Heart left ventricle (tissue), 16 donors: ENCODE measurements around the gene CR1L. TPM values are rescaled to one million over a fixed set of nuclear protein-coding genes. Genes with fewer than 3 reads are reported as not detected.
"Not testable (repeated sequence)": the region's sequence is repeated elsewhere in the genome, so short reads cannot be mapped to it uniquely, and the experiment has no call there.

Experiments used
- ATAC-seq, 4 donors: fragments of 200-7000 bp; cut with Tn5 transposase; one replicate each; pipeline ENCODE4 v1.9.1; 2020 to 2022; ENCODE audit warnings: moderate library complexity in 4 of 4, mild to moderate bottlenecking in 3 of 4, moderate number of reproducible peaks in 1 of 4
- DNase-seq, 5 donors: peaks; one replicate each; pipeline ENCODE4 v3.0.0-alpha.2; 2020
- H3K27ac ChIP-seq, 12 donors: fragments of 200-600 bp; sonication (generic) in 4 of 12; one replicate each; pipeline versions ENCODE4 v1.5.0 to v1.8.0; 2016 to 2022; ENCODE audit warnings: mild to moderate bottlenecking in 2 of 12
- H3K27me3 ChIP-seq, 9 donors: fragments of 200-600 bp; sonication (generic) in 2 of 9; one replicate each; pipeline versions ENCODE4 v1.5.1 to v1.8.0; 2016 to 2022; ENCODE audit warnings: mild to moderate bottlenecking in 3 of 9
- H3K36me3 ChIP-seq, 9 donors: fragments of 200-600 bp; sonication (generic) in 2 of 9; one replicate each; pipeline versions ENCODE4 v1.5.0 to v1.8.0; 2018 to 2022; ENCODE audit warnings: mild to moderate bottlenecking in 2 of 9
- H3K4me1 ChIP-seq, 12 donors: fragments of 200-600 bp; sonication (generic) in 4 of 12; one replicate each; pipeline versions ENCODE4 v1.5.0 to v1.8.0; 2016 to 2022; ENCODE audit warnings: mild to moderate bottlenecking in 3 of 12
- H3K4me3 ChIP-seq, 12 donors: fragments of 200-600 bp; sonication (generic) in 4 of 12; one replicate each; pipeline versions ENCODE4 v1.5.0 to v1.8.0; 2017 to 2022; ENCODE audit warnings: mild to moderate bottlenecking in 9 of 12, moderate library complexity in 4 of 12
- H3K9me3 ChIP-seq, 12 donors: fragments of 200-600 bp; sonication (generic) in 4 of 12; one replicate each; pipeline versions ENCODE4 v1.5.0 to v1.8.0; 2016 to 2022; ENCODE audit warnings: mild to moderate bottlenecking in 1 of 12
- CTCF ChIP-seq, 12 donors: fragments of 200-600 bp; sonication (generic) in 4 of 12; IDR thresholded peaks; one replicate each; pipeline versions ENCODE4 v1.5.0 to v1.8.0; 2018 to 2022; ENCODE audit warnings: antibody characterized with exemption in 12 of 12, mild to moderate bottlenecking in 5 of 12
- POLR2A ChIP-seq, 2 donors: fragments of 450-650 bp; IDR thresholded peaks; one replicate each; pipeline ENCODE4 v1.6.1; 2017; ENCODE audit warnings: antibody characterized with exemption in 2 of 2, mild to moderate bottlenecking in 2 of 2, moderate library complexity in 2 of 2
- WGBS, 4 donors: extraction: QIAGEN DNeasy Blood & Tissue Kit in 2 of 4; methylation state at CpG; one replicate each; pipeline versions ENCODE4 v1.1.5 to v1.1.7; 2013 to 2018; 5-methylcytosine and 5-hydroxymethylcytosine counted together
- intact Hi-C, 10 donors: fragments of 100-400 bp; cut with DNase I; formaldehyde crosslinking; loops; one replicate each; pipeline versions ENCODE4 v1.11.1 to v1.14.2; 2022
- polyA plus RNA-seq, 2 donors: library from polyadenylated mRNA; stranded (reverse); fragments of 200-250 nt; gene quantifications; one replicate each; pipeline ENCODE4 v1.2.3, GENCODE V29; 2013
- total RNA-seq, 9 donors: library from RNA; depleted of rRNA in 2 of 9; stranded (reverse); fragments of >200 nt in 2 of 9; fragmentation: NEBNext Ultra II Directional in 3 of 9; extraction: Animal tissue kit (Norgen Biotek cat#: 25700) in 3 of 9; gene quantifications; one replicate each; pipeline versions ENCODE4 v1.1.0 to v1.2.4, GENCODE V29; 2016 to 2023
- donor health status: ischemic (EF 13 %, LVEDD 7.1; RV severe dilation, severe dysfunction).
- donor health status: healthy with polysubstance abuse.
- donor health status: DM: no; HTN: yes; CAD: no.
- donor health status: DM: no; HTN: no; CAD: no.
- donor health status: ischemic (EF 25% LVEDD 6.9; RV normal size, moderate dysfunction).
- donor health status: ischemic (EF 25% LVEDD 5.7; RV mildly dilated, moderate dysfunction).
- donor health status: healthy.
- donor health status: DM: yes; HTN: yes; CAD: no.
- donor health status: ischemic (EF 35%, LVEDD 5.7; RV mildly dilated, moderate dysfunction).
- donor health status: nonischemic (EF 11% LVEDD 7.7; RV severe dilation, severe dysfunction).
- donor health status: DM: yes; HTN: yes; CAD: no.
- donor health status: PGD.
- donor health status: ischemic (EF 29% LVEDD 5.4; RV normal size, mild dysfunction).
- donor health status: nonischemic (EF 23%, LVEDD 6.1; RV moderate dilation, normal function).

The CR1L gene
- total and polyA plus RNA-seq, 11 donors, result 0.41 to 1.1 TPM; not detected in 9

DNA sequence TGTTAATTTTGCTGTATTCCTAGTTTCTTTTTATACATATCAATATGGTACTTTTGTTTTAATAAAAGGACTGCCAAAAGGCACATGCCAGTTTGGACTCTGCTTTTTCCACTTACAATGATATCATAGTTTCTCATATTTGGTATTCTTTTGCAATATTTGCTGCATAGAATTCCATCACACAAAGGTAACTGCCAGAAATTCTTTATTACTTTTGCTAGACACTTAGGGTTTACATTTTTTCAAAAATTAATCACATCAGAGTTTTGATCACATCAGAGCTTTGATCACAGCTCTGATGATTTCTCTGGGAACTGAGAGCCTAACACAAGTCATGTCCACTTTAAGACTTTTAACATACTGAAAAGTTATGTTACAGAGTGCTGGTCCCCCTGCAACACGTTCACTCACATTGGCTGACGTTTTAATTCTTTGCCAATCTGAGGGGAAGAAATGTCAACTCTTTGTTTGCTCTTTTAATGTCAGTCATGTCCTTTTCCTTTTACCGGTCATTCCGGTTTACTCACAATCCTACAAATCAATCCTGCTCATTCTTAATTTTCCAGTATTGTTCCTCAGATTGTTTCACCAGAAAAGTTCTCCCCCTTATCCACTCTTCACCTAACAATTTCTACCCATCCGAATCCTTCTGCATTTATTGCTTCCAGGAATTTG is 105.8 kb downstream of the CR1L start:
- ATAC-seq (no peak), DNase-seq (no peak)
- TF ChIP-seq POLR2A (IDR thresholded peaks at IDR 0.05) (no peak), CTCF (IDR thresholded peaks at IDR 0.05) (no peak)
- H3K36me3 ChIP-seq, result no peaks in the 10 kb centered on the region
- 26 to 37% (median 32%) methylated on average over 5 of the region's 5 CpGs for WGBS, 4 donors
- peaks cover 0 to 60% (median 47%) of the 10 kb centered on the region in 12 donors for H3K4me1 ChIP-seq
- intact Hi-C loops, result no loop called here
- H3K9me3 ChIP-seq, result no peaks in the 10 kb centered on the region
- peak overlapping the region; percentile 74 to 96 (median 90) for H3K27ac ChIP-seq
- peak overlapping the region; percentile 19 to 94 (median 82) for H3K4me3 ChIP-seq
- H3K27me3 ChIP-seq, result no peaks in the 10 kb centered on the region

GRCh38 chr1:207751463-207751789 is 106.5 kb downstream of the CR1L start:
- 4 to 9% (median 5%) methylated on average over 7 of the region's 7 CpGs for WGBS, 4 donors
- H3K9me3 ChIP-seq, ATAC-seq, H3K27me3 ChIP-seq, DNase-seq, H3K36me3 ChIP-seq, intact Hi-C loops: not testable (repeated sequence)
- H3K27ac ChIP-seq, result peak overlapping the region; percentile 74 to 96 (median 90)
- H3K4me3 ChIP-seq, result peak overlapping the region; percentile 19 to 94 (median 82)
- peaks cover 0 to 66% (median 49%) of the 10 kb centered on the region in 12 donors for H3K4me1 ChIP-seq

- TF ChIP-seq POLR2A (IDR thresholded peaks at IDR 0.05) (peak; percentile 62 to 95), CTCF (IDR thresholded peaks at IDR 0.05) (no peak)
- DNase-seq, result peak; percentile 97 to 99 (median 98)
- H3K4me3 ChIP-seq, result peak within 1 kb of the TSS; percentile 48 to 94 (median 82)
- peaks cover 0 to 2% (median under 1%) of the 10 kb centered on the region in 9 donors for H3K36me3 ChIP-seq
- H3K4me1 ChIP-seq, result peaks cover 0 to 67% (median 48%) of the 10 kb centered on the region in 12 donors
- H3K27me3 ChIP-seq, result no peaks in the 10 kb centered on the region
- H3K27ac ChIP-seq, result peak within 1 kb of the TSS; percentile 74 to 96 (median 90)
- peak; percentile 98 to 99 (median 98) for ATAC-seq
- WGBS, 4 donors, result 0% methylated on average over 33 to 55 of the region's 55 CpGs
- intact Hi-C loops, result no loop called here
- H3K9me3 ChIP-seq, result no peaks in the 10 kb centered on the region
These were observed 107.0 kb downstream of the CR1L start, which contains the start of gene CD46 for GRCh38 chr1:207751790-207752455. Gene CD46, plus strand, starts transcription at chr1:207752054. Its CDS starts 159 bp downstream, at chr1:207752213.

DNA sequence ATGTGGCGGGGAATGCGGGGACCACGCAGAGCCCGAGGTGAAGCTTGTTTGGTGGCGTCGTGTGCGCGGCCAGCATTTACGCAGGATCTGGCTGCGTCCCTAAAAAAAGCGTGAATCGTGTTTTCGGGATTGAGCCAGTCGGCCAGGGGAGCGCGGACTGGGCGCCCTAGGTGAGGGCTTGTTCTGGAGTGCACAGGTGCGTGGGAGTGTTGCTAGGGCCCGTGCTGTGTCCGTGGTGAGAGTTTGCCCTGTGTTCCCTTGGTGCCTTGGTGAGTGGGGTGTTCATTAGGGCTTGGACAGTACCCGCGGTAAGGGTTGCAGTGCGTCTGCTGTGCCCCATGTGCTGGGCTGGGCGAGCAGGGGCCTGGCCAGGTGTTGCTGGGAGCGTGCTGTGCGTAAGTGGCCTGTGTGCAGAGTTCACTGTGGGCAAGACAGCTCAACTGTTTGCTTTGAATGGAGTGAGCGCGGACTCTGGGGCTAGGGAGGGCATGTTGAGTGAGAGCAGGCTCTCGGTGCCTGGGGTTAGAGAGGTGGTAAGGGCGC is 107.6 kb downstream of the CR1L start:
- peaks cover 0 to 67% (median 48%) of the 10 kb centered on the region in 12 donors for H3K4me1 ChIP-seq
- peak in 3 of 5 donors; percentile 26 to 39 (median 37) for DNase-seq

More for the DNA sequence above, 107.6 kb downstream of the CR1L start:
- TF ChIP-seq CTCF (IDR thresholded peaks at IDR 0.05), result no peak
- no peak for TF ChIP-seq POLR2A (IDR thresholded peaks at IDR 0.05)
- no peaks in the 10 kb centered on the region for H3K27me3 ChIP-seq
- H3K27ac ChIP-seq, result peak overlapping the region; percentile 74 to 96 (median 90)
- H3K4me3 ChIP-seq, result peak overlapping the region; percentile 48 to 94 (median 82)
- peaks cover 0 to 9% (median 6%) of the 10 kb centered on the region in 9 donors for H3K36me3 ChIP-seq
- H3K9me3 ChIP-seq, result no peaks in the 10 kb centered on the region
- intact Hi-C loops, result no loop called here
- WGBS, 4 donors, result 1 to 3% (median 2%) methylated on average over 13 to 30 of the region's 30 CpGs
- ATAC-seq, result peak; percentile 21 to 48 (median 45)
